CD4-positive, alpha-beta T cell treated with Interleukin-17A for 1 hour (primary cell): ENCODE results near the gene CAMSAP1.
"Not testable (repeated sequence)": the region's sequence is repeated elsewhere in the genome, so short reads cannot be mapped to it uniquely, and the experiment has no call there.

Source experiments
- DNase-seq: peaks from one replicate; pipeline ENCODE4 v3.0.0-alpha.2; 2020

Gene CAMSAP1

GRCh38 chr9:135895202-135895848, 12.0 kb downstream of the CAMSAP1 start:
- no peak for DNase-seq

DNA sequence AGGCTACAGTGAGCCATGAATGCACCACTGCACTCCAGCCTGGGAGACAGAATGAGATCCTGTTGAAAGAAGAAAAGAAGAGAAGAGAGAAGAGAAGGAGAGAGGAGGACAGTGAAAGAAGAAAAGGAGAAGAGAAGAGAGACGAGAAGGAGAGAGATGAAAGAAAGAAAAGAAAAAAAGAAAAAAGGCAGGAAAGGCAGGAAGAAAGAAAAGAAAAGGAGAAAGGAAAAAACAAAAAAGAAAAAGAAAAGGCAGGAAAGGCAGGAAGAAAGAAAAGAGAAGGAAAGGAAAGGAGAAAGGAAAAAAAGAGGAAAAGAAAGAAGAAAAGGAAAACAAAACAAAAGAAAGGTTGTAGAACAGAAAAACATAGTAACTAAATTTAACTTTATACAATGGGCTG, 14.2 kb downstream of the CAMSAP1 start:
- no peak for DNase-seq

DNA sequence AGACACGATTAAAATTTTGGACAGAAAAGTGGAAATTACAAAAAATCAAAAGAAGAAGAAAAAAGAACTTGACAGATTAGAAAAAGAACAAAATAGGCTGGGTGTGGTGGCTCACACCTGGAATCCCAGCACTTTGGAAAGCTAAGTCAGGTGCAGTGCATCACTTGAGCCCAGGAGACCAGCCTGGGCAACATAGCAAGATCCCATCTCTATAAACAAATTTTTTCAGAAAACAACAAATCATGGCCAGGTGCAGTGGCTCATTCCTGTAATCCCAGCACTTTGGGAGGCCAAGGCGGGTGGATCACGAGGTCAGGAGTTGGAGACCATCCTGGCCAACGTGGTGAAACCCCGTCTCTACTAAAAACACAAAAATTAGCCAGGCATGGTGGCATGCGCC, 15.0 kb downstream of the CAMSAP1 start:
- DNase-seq: not testable (repeated sequence)

DNA sequence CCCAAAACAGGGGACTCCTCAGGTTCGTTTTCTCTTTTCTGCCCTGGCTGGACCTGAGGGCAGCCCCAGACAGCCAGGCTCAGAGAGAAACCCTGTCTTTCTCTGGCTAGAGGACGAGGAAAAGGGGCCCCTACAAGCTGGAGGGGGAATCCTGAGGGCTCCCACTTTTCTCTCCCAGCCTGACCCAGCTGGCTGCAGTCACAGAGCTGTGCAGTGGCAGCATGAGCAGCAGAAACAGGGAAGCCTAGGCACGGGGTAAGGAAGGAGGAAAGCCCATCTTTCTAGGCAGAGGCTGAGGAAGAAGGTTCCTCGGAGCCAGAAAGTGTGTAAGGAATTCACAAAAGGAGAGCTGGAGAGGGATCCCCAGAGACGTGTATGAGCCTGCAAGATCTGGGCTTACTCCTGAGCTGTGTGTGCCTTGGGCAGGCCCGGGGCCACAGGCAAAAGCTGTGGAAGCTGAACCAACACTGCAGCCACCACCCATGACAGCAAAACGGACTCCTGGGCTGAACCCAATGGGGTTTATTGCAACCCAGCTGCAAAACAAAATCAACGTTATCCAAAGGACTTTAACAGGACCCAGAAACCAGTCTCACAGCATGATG, 16.2 kb downstream of the CAMSAP1 start:
- DNase-seq: no peak

- no peak for DNase-seq
Measured at GRCh38 chr9:135890190-135891026, 16.9 kb downstream of the CAMSAP1 start.

- DNase-seq: no peak
Measured at GRCh38 chr9:135889564-135890189, 17.7 kb downstream of the CAMSAP1 start.

GRCh38 chr9:135888766-135889394, 18.5 kb downstream of the CAMSAP1 start:
- no peak for DNase-seq

- DNase-seq: no peak
Measured at GRCh38 chr9:135888126-135888765, 19.1 kb downstream of the CAMSAP1 start.

- DNase-seq: peak; percentile 64
Measured at GRCh38 chr9:135887585-135888050, 19.7 kb downstream of the CAMSAP1 start.

GRCh38 chr9:135887021-135887507, 20.3 kb downstream of the CAMSAP1 start:
- DNase-seq: no peak

GRCh38 chr9:135886147-135886981, 21.0 kb downstream of the CAMSAP1 start:
- no peak for DNase-seq

DNA sequence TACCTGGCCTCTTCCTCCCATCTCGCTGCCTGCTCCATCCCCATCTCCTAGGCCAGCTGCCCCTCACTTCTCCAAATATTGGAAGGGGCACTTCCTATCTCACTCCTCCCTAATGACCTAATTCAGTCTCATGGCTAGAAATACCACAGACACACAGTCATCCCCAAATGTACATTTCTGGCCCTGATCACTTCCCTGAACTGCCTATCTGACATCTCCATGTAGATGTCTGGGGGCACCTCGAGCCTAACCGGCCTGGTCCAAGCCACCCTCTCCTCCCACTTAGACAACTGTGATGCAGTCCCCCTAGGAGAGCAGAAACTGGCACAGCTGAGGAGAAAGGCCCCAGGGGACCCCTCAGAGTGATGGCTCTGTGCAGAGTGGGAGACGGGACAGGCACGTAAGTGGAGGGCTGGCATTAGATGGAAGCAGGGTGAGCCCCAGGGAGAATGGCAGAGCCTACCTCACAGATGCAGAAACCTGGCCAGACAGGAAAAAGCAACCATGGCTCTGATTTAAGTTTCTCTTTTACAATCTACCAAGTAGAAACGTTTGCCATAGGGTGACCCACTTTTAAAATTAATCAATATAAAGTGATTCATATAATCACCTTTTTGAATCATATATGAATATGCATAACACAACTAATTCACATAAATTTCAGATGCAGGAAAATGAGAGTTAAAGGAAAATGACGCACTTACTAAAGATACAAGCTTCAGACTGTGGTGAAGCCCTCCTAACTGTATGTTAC, 22.1 kb downstream of the CAMSAP1 start:
- no peak for DNase-seq

GRCh38 chr9:135884328-135885035, 22.9 kb downstream of the CAMSAP1 start:
- no peak for DNase-seq

DNA sequence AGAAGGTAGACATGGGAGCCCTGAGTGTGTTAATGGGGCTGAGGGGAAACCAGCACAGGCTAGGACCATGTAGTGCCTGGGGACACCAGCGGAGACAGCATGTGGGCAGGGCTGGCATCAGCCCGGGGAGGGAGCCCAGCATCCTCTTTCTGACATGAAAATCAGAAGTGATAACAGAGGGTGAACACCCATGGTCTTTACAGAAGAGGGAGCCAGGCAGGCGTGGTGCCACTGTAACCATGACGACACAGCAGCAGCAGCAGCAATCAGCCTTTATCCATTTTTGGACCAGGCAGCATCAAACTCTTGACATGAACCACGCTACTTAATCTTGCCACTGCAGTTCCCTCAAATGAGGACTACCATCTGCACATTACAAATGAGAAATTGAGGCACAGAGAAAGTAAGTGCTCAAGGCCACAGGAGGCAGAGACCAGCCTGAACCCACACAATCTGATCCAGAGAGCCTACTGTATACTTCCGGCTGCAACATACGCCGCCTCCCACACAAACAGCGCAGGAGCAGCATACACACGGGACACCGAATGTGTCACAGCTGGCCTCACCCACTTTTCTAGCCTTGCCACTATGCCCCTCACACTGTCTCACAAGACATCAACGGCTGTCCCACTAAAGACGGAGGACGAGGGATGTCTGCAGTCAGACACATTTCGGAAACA, 23.8 kb downstream of the CAMSAP1 start:
- peak; percentile 11 for DNase-seq

- no peak for DNase-seq
Measured at GRCh38 chr9:135882011-135882410, 25.3 kb downstream of the CAMSAP1 start.

- no peak for DNase-seq
Measured at GRCh38 chr9:135880438-135880837, 26.9 kb downstream of the CAMSAP1 start.

DNA sequence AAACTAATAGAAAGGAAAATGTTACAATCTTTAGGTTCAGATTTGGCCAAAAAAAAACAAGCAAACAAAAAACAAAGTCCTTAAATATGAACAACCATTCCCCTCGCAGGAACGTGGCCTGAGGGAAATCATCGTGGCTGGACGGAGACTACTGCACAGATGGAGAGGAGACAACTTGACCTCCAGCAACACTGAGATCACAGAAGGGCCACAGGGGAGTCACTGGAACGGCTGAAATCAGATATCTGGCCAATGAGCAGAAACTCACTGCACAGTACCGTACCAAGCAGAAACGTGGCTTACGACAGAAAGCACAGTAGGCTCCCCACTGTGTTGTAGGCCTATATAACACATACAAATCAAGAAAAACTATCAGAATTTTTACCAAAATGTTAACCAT, 27.7 kb downstream of the CAMSAP1 start:
- DNase-seq: no peak

- DNase-seq: no peak
Measured at GRCh38 chr9:135879237-135879601, 28.1 kb downstream of the CAMSAP1 start.

GRCh38 chr9:135878528-135879236, 28.7 kb downstream of the CAMSAP1 start:
- no peak for DNase-seq
